NK-92 (cell line): ENCODE results near the gene FLRT1.

ENCODE experiments used
- DNase-seq: peaks from one replicate; lab custom pipeline; 2025; ENCODE audit not compliant: unreplicated experiment; lab: John Stamatoyannopoulos, UW

Gene FLRT1

DNA sequence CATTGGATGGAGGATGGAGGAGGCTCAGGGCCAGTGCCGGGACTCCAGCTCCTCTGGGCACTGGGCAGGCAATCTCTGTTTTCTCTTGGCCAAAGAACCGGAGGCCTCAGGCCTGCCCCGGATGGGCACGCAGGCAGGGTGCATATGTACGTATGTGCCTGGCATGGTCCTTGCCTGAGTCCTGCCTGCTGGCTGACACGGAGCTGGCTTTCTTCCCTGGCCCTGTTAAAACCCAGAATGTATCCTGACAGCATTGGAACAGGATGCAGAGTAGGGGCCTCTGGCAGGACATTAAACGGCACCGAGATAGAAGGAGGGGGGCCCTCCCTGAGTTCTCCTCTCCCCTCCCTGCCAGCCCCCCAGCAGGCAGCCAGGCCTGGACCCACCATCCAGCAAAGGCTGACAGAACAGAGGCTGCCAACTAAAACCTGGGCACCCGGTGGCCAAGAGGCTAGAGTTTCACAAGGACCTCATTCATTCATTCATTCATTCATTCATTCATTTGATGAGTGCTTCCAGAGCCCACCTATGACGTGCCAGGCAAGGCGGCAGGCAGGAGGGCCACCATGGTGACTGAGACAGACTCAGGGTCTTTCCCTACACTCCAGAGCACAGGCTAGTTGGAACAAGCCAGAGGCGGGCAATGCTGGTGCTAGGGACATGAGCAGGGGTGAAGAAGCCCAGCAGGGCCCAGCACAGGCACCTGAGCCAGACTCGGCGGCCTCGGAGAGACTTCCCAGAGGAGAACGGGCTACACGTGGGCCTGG, 28.8 kb downstream of the FLRT1 start:
- DNase-seq: no peak

DNA sequence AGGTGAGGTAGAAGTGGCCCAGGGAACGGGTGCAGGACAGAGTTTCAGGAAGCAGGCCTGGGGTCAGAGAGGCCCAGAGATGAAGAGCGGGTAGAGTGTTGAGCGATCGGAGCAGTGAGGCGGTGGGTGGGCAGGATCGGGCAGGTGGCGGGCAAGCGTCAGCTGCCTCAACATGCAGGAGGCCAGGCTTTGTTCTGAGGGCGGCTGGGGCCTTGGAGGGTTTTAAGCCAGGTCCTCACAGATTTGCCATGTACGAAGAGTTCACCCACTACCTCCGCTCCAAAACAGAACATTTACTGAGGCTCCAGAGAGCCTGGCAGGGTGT, 29.4 kb downstream of the FLRT1 start:
- DNase-seq: no peak

DNA sequence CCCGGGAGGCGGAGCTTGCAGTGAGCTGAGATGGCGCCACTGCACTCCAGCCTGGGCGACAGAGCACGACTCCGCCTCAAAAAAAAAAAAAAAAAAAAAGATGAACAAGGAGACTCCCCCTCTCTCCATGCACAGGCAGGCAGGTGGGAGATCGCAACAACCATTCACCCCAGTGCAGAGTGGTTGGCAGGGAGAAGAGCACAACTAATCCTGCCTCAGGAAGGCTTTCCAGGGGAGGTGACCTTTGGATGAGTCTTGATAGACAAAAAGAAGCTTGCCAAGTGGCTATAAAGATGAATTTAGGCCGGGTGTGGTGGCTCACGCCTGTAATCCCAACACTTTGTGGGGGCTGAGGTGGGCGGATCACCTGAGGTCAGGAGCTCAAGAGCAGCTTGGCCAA, 30.0 kb downstream of the FLRT1 start:
- no peak for DNase-seq

GRCh38 chr11:64067230-64067993, 31.7 kb downstream of the FLRT1 start:
- no peak for DNase-seq

- no peak for DNase-seq
Measured at GRCh38 chr11:64068705-64069400, 33.1 kb downstream of the FLRT1 start.

DNA sequence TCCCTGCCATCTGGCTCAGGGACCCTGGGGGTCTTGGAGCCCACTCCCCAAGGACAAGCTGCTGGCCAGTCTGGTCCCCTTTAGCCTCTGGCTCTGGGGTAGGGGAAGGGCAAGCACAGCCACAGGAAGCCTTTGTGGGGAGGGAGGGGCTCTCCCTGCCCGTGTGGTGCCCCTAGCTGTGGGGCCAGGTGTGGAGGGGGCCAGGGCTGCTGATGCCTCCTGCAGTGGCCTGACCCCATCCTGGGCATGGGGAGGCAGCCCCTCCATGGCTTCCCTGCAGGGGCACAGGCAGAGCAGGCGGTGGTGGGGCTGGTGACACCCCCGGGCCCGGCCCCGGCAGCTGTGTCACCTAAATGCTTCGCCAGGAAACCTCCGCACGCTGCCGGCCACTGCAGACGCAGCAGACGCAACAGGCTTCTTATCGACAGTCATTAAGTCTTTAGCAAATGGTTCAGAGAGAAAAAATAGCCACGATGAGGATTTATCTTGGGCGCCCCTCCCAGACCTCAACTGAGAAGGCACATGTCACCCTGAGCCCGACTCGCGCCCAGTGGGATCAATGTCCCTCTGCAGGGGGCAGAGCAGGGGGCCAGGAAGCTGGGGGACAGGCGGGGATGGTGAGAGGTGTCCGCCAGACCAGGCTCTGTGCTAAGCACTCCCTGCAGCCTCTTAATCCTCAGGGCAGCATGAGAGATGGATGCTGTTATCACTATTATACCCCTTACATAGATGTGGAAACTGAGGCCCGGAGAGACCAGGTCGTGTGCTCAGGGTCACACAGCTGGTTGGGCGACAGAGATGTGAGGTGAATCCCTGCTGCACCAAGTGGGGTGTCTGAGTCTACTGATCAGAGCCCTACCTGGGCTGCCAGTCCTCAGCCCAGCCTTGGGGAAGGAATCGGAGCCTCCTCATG, 33.9 kb downstream of the FLRT1 start:
- no peak for DNase-seq

DNA sequence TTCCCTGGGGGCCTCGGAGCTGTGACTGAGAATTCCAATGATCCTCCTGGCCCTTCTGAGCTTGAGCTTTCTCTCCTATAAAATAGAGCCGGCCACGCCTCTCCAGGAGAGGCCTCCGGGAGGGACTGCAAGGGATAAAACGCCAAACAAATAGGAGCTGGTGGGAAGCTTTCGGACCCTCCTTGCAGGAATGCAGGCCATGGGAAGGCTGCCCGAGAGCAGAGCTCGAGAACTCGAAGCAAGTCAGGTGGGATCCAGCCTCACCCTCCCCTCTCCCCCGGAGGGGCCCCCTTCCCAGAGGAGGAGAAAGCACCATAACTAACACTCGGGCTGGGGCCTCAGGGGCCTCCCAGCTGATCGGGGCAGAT, 34.6 kb downstream of the FLRT1 start:
- DNase-seq: no peak

- DNase-seq: no peak
Measured at GRCh38 chr11:64071849-64072248, 36.1 kb downstream of the FLRT1 start.

GRCh38 chr11:64072403-64072802, 36.7 kb downstream of the FLRT1 start:
- DNase-seq: no peak

GRCh38 chr11:64072871-64073270, 37.1 kb downstream of the FLRT1 start:
- no peak for DNase-seq

- no peak for DNase-seq
Measured at GRCh38 chr11:64073542-64073941, 37.8 kb downstream of the FLRT1 start.

DNA sequence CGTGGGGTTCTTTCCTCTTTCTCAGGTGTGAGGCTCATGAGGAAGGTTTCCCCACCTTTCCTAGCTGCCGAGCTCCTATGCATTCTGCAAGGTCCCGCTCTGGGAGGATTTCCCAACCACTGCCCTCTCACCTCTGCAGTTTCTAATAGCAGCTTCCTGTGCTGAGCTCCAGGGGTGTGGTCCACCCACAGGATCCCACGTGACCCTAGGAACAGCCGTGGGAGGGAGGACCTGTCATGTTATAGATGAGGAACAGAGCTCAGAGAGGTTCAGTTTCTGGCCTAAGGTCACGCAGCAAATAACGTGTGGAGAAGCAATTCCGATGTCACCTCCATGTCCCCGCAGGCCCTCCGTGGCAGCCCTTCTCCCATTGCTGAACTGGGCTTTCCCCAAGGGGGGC, 38.5 kb downstream of the FLRT1 start:
- no peak for DNase-seq

- DNase-seq: no peak
Measured at GRCh38 chr11:64076758-64077157, 41.0 kb downstream of the FLRT1 start.

DNA sequence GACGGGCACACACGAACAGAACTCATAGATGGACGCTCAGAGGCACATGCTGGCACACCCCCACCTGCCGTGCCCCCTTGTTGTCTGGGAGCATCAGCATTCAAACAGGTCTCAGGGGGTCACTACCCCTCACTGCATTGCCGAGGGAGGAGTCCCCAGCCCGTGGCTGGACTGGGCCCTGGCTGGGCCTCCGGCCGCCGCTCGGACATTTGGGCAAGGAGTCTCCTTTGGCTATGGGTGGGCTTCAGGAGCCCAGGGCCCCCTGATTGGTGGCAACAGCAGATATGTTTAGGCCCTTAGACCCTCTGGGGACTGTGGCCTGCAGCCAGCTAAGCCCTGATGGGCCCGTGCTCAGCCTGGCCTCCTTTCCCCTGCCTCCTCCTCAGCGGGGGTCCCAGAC, 41.9 kb downstream of the FLRT1 start:
- no peak for DNase-seq

- DNase-seq: no peak
Measured at GRCh38 chr11:64078284-64078683, 42.6 kb downstream of the FLRT1 start.

GRCh38 chr11:64078905-64079304, 43.2 kb downstream of the FLRT1 start:
- DNase-seq: no peak

- DNase-seq: no peak
Measured at GRCh38 chr11:64080390-64080789, 44.7 kb downstream of the FLRT1 start.

DNA sequence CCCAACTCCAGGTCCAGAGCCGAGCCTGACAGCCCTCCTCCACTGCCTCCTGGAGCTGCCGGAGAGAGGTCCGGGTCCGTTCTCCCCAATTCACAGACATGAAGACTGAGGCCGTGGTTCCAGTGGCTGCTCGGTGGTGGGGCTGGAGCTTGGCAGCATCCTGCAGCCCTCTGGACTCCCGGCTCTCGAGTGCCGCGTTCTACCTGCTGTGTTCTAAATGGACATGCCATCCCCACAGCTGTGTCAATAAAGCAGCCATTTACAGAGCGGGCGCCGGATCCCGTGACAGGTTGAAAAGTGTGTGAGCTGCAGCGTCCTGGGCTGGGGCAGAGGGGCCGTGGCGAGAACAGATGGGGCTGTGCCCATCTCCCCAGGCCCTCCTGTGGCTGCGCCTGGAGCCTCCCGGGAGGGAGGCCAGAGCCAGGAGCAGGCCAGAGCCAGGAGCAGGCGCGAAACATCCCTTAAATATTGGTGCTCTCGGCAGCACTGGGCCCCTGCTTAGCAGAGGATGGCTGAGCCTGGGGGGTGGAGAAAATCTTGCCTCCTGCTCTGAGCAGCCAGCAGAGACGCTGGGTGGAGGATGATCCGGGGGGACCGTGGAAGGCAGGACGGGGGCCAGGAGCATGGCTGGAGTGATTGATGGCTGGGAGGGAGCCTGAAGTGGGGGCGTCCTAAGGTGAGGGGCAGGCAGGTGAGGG, 46.2 kb downstream of the FLRT1 start:
- DNase-seq: no peak

DNA sequence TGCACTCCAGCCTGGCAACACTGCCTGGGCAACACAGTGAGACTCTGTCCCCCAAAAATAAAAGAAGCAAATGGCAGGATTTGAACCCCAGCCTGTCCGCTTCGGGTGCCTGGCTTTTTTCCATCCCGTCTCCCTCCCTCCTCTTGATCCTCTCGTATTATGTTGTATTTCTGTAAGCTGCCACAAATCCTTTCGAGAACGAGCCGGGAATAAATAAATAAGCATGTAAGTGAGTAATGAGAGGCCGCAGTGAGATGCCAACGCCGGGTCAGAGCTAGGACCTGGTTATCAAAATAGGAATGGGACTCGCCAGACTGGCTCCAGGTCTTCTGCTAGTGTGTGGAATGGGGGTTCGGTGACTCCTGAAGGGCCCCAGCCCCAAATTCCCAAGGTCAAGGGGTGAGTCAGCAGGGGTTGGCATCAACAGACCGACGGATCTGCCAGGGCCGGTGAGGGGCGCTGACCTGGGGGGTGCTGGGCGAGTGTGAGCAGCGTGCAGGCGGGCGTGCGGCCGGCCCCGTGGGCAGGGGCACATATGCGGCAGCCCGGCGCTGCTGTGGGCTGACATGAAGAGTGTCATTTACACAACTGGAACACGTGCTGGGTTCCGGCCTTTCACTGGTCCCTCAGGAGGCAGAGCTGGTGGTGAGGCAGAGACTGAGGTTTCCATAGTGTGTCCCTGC, 47.8 kb downstream of the FLRT1 start:
- DNase-seq: no peak
